ENCODE measurements around the gene GAS5. TPM values are rescaled to one million over a fixed set of nuclear protein-coding genes. Genes with fewer than 3 reads are reported as not detected.

GAS5 gene
- 217 and 319 TPM in 2 replicates for total RNA-seq

GRCh38 chr1:173867753-173868265 lies at the start of gene GAS5:
GAS5 (minus strand) TSS chr1:173867989.

GRCh38 chr1:173917149-173917548 lies 49.4 kb upstream of the GAS5 start, which contains the start of gene SERPINC1:
SERPINC1 (minus strand) TSS chr1:173917327; CDS start chr1:173917259, 68 bp downstream.

GRCh38 chr1:173868266-173869020 lies 654 bp upstream of the GAS5 start, which contains the start of gene ZBTB37:
ZBTB37 (plus strand) TSS chr1:173868380; CDS start chr1:173870226, 1,846 bp downstream.

GRCh38 chr1:173824315-173825081 lies 43.3 kb downstream of the GAS5 start, which contains the start of the genes CENPL and DARS2:
CENPL (minus strand) TSS chr1:173824883; CDS start chr1:173811299, 13,584 bp downstream.
DARS2 (plus strand) TSS chr1:173824673; CDS start chr1:173825230, 557 bp downstream.

Other genes with a start within 250 kb of the GAS5 start
- not detected in 2 replicates for gene TEX50, start 232.7 kb downstream of the GAS5 start, total RNA-seq
- 0.76 TPM in 1 of 2 replicates, not detected in the other for gene ANKRD45, start 198.1 kb downstream of the GAS5 start, total RNA-seq
- gene KLHL20, start 153.0 kb downstream of the GAS5 start, total RNA-seq, result 9.6 and 18.3 TPM in 2 replicates
- 12.9 and 30.1 TPM in 2 replicates for gene DARS2, start 43.3 kb downstream of the GAS5 start, total RNA-seq
- gene CENPL, start 43.1 kb downstream of the GAS5 start, total RNA-seq, result 4.2 and 23.5 TPM in 2 replicates
- gene ZBTB37, start 391 bp upstream of the GAS5 start, total RNA-seq, result 2.4 and 6.0 TPM in 2 replicates
- gene SERPINC1, start 49.3 kb upstream of the GAS5 start, total RNA-seq, result 0.25 TPM in 1 of 2 replicates, not detected in the other
- 10.1 and 23.5 TPM in 2 replicates for gene RC3H1, start 154.4 kb upstream of the GAS5 start, total RNA-seq

Measured in mesangial cell (primary cell).